Calu3 (cell line): ENCODE data around the gene LYRM7. TPM values are rescaled to one million over a fixed set of nuclear protein-coding genes. Genes with fewer than 3 reads are reported as not detected.
"Not testable (repeated sequence)": the region's sequence is repeated elsewhere in the genome, so short reads cannot be mapped to it uniquely, and the experiment has no call there.

Source experiments
- BruUV-seq: library from RNA; stranded (reverse); fragments of 400-500 nt; replicated peaks from 2 replicates; lab custom pipeline; 2021; lab: Mats Ljungman, UMichigan
- CTCF ChIA-PET: fragments of 300-600 bp; sonication (Branson Sonifier 250); formaldehyde crosslinking; loops from one replicate; lab custom pipeline; 2022; ENCODE audit warnings: antibody characterized with exemption; lab: Charles Lee
- DNase-seq: peaks from one replicate; pipeline ENCODE4 v3.0.0; 2022
- H3K27ac Mint-ChIP-seq: one replicate; pipeline ENCODE4 v1.8.0; 2022; ENCODE audit warnings: mixed read lengths; ENCODE audit not compliant: unreplicated experiment
- H3K27me3 Mint-ChIP-seq: one replicate; pipeline ENCODE4 v1.8.0; 2022; ENCODE audit warnings: mixed read lengths; ENCODE audit not compliant: unreplicated experiment
- H3K36me3 Mint-ChIP-seq: one replicate; pipeline ENCODE4 v1.8.0; 2022; ENCODE audit warnings: mild to moderate bottlenecking, moderate library complexity, mixed read lengths; ENCODE audit not compliant: insufficient read depth, unreplicated experiment
- H3K4me1 Mint-ChIP-seq: one replicate; pipeline ENCODE4 v1.8.0; 2022; ENCODE audit warnings: mild to moderate bottlenecking, low read depth, mixed read lengths; ENCODE audit not compliant: unreplicated experiment
- H3K4me3 Mint-ChIP-seq: one replicate; pipeline ENCODE4 v1.8.0; 2022; ENCODE audit warnings: mild to moderate bottlenecking, low read depth, moderate library complexity, mixed read lengths; ENCODE audit not compliant: unreplicated experiment
- H3K9me3 Mint-ChIP-seq: one replicate; pipeline ENCODE4 v1.8.0; 2022; ENCODE audit warnings: low read depth, mixed read lengths; ENCODE audit not compliant: unreplicated experiment
- intact Hi-C: fragments of 100-400 bp; cut with micrococcal nuclease; formaldehyde crosslinking; loops from one replicate; pipeline ENCODE4 v1.10.0; 2022; ENCODE audit not compliant: unreplicated experiment
- total RNA-seq: library from RNA; stranded (reverse); gene quantifications from 2 replicates; pipeline ENCODE4 v1.2.3, GENCODE V29; 2022
- TF ChIP-seq, protein P1 (sequence below): fragments of 200-600 bp; IDR thresholded peaks from one replicate; pipeline ENCODE4 v1.8.0; 2022; ENCODE audit warnings: antibody characterized with exemption; ENCODE audit not compliant: unreplicated experiment

LYRM7 gene
- total RNA-seq, 1 experiment from 2014 or later: 12.6 TPM

DNA sequence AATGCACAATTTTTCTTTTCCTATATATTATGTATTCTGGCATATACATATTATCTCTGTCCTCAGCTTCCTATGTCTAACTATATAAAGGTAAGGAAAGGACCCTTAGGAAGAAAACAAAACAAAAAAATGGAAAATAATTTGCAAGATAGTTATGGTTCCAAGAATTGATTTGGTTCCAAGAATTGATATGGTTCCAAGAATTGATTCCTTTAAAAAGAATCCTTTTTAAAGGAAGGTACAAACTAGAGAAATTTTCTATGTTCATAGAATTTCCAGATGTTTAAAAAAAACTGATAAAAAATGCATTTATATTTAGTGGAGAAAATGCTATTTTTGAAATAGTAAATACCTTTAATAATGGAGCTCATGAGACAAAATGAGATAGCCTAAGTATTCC, 12.1 kb downstream of the LYRM7 start:
- no TSS peak for BruUV-seq
- no peak for DNase-seq
- Mint-ChIP-seq H3K4me1 (no peaks in the 10 kb centered on the region), H3K36me3 (no peaks in the 10 kb centered on the region), H3K27me3 (no peaks in the 10 kb centered on the region), H3K4me3 (no peak overlapping the region), H3K27ac (no peak overlapping the region), H3K9me3 (no peaks in the 10 kb centered on the region)
- intact Hi-C loops: no loop called here
- TF ChIP-seq, protein P1, sequence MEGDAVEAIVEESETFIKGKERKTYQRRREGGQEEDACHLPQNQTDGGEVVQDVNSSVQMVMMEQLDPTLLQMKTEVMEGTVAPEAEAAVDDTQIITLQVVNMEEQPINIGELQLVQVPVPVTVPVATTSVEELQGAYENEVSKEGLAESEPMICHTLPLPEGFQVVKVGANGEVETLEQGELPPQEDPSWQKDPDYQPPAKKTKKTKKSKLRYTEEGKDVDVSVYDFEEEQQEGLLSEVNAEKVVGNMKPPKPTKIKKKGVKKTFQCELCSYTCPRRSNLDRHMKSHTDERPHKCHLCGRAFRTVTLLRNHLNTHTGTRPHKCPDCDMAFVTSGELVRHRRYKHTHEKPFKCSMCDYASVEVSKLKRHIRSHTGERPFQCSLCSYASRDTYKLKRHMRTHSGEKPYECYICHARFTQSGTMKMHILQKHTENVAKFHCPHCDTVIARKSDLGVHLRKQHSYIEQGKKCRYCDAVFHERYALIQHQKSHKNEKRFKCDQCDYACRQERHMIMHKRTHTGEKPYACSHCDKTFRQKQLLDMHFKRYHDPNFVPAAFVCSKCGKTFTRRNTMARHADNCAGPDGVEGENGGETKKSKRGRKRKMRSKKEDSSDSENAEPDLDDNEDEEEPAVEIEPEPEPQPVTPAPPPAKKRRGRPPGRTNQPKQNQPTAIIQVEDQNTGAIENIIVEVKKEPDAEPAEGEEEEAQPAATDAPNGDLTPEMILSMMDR: no peak
- CTCF ChIA-PET: no interaction called here

DNA sequence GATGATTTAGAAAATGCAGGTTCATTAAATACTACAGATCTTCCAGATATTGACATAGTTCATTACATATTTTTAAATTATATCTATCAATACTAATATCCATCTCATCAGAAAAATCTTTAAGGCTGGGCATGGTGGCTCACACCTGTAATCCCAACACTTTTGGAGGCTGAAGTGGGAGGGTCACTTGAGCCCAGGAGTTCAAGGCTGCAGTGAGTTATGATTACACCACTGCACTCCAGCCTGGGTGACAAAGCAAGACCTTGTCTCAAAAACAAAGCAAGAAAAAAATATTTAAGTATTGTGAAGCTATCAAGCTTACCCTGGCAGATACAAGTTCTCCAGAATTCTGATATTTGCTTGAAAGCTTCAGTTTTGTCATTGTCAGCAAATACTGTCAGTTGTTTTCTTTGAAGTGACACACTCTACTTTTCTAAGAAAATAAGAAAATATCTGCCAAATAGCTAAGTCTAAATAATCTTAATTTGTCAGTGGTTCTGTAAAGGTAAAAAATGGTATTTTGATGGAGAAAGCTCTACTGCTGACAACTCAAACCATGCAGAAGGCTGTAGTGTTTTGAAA, 14.9 kb downstream of the LYRM7 start:
- no peaks in the 10 kb centered on the region for H3K36me3 Mint-ChIP-seq
- H3K27me3 Mint-ChIP-seq: no peaks in the 10 kb centered on the region
- no peak for DNase-seq
- TF ChIP-seq, protein P1: no peak
- peak overlapping the region; percentile 25 for H3K27ac Mint-ChIP-seq
- CTCF ChIA-PET: interaction anchor here (0.6 to 0.9 kb wide), 2 partner anchors 14 to 79 kb away, joined by 3 to 4 read pairs; no protein-coding TSS in a partner anchor
- H3K4me1 Mint-ChIP-seq: no peaks in the 10 kb centered on the region
- no TSS peak for BruUV-seq
- no peaks in the 10 kb centered on the region for H3K9me3 Mint-ChIP-seq
- no peak overlapping the region for H3K4me3 Mint-ChIP-seq
- intact Hi-C loops: no loop called here

DNA sequence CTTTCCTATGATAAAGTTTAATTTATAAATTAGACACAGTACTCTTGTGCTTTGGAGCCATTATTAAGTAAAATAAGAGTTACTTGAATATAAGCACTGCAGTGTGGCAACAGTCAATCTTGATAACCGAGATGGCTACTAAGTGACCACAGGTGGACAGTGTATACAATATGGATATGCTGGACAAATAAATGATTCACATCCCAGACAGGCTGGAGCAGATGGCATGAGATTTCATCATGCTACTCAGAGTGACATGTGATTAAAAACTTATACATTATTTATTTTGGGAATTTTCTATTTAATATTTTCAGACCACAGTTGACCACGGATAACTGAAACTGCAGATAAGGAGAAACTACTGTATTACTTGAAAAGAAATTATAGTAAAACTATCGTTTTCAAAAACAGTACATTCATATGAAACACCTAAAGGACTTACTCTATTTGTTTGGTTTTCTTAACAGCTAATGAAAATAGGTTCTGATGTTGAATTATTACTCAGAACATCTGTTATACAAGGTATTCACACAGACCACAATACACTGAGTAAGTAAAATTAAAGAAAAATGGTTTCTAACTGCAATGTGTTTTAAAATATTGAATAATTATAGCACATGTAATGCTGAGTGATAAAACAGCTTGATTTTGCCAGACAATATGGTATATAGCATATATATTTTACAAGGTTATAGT, 16.0 kb downstream of the LYRM7 start:
- Mint-ChIP-seq H3K9me3 (no peaks in the 10 kb centered on the region), H3K4me1 (no peaks in the 10 kb centered on the region), H3K4me3 (no peak overlapping the region), H3K36me3 (no peaks in the 10 kb centered on the region), H3K27ac (peak overlapping the region; percentile 44), H3K27me3 (no peaks in the 10 kb centered on the region)
- CTCF ChIA-PET: no interaction called here
- intact Hi-C loops: no loop called here
- BruUV-seq: no TSS peak
- TF ChIP-seq, protein P1: no peak
- DNase-seq: no peak

- intact Hi-C loops: no loop called here
- no TSS peak for BruUV-seq
- CTCF ChIA-PET: no interaction called here
Observed at GRCh38 chr5:131193106-131193505, 22.4 kb downstream of the LYRM7 start.

GRCh38 chr5:131193897-131194296, 23.2 kb downstream of the LYRM7 start:
- H3K36me3 Mint-ChIP-seq, H3K27ac Mint-ChIP-seq, H3K9me3 Mint-ChIP-seq, H3K27me3 Mint-ChIP-seq, H3K4me3 Mint-ChIP-seq, H3K4me1 Mint-ChIP-seq, intact Hi-C loops, BruUV-seq, DNase-seq: not testable (repeated sequence)
- CTCF ChIA-PET: interaction anchor here (1.4 kb wide), 1 partner anchor 9 kb away, joined by 3 read pairs; no protein-coding TSS in a partner anchor

More at GRCh38 chr5:131193106-131193505, 22.4 kb downstream of the LYRM7 start:
- Mint-ChIP-seq H3K4me1 (no peaks in the 10 kb centered on the region), H3K27ac (no peak overlapping the region), H3K27me3 (no peaks in the 10 kb centered on the region), H3K9me3 (no peaks in the 10 kb centered on the region), H3K4me3 (no peak overlapping the region), H3K36me3 (no peaks in the 10 kb centered on the region)
- no peak for DNase-seq
- TF ChIP-seq, protein P1: no peak
